GM19452 (cell line): Measurements from ENCODE around the gene ADAMTS2.

Experiments used
- ATAC-seq: cut with Tn5 transposase; IDR thresholded peaks from one replicate; pipeline ENCODE4 v1.9.1; 2021; ENCODE audit not compliant: unreplicated experiment

The ADAMTS2 gene

GRCh38 chr5:179151286-179152118 lies 193.8 kb downstream of the ADAMTS2 start:
- ATAC-seq, result no peak

- no peak for ATAC-seq
Measured at GRCh38 chr5:179150011-179150410, 195.2 kb downstream of the ADAMTS2 start.

GRCh38 chr5:179149278-179149677 lies 196.0 kb downstream of the ADAMTS2 start:
- no peak for ATAC-seq

GRCh38 chr5:179148703-179149170 lies 196.5 kb downstream of the ADAMTS2 start:
- ATAC-seq, result no peak

- ATAC-seq, result no peak
Measured at GRCh38 chr5:179147991-179148702, 197.1 kb downstream of the ADAMTS2 start.

GRCh38 chr5:179146277-179146676 lies 199.0 kb downstream of the ADAMTS2 start:
- no peak for ATAC-seq

GRCh38 chr5:179143446-179143845 lies 201.8 kb downstream of the ADAMTS2 start:
- no peak for ATAC-seq

GRCh38 chr5:179142434-179143198 lies 202.6 kb downstream of the ADAMTS2 start:
- no peak for ATAC-seq

GRCh38 chr5:179141867-179142266 lies 203.4 kb downstream of the ADAMTS2 start:
- no peak for ATAC-seq

GRCh38 chr5:179140293-179140692 lies 205.0 kb downstream of the ADAMTS2 start:
- no peak for ATAC-seq

GRCh38 chr5:179139936-179140235 lies 205.4 kb downstream of the ADAMTS2 start:
- ATAC-seq, result no peak

GRCh38 chr5:179139111-179139935 lies 205.9 kb downstream of the ADAMTS2 start:
- ATAC-seq, result no peak

- no peak for ATAC-seq
Measured at GRCh38 chr5:179138568-179138925, 206.7 kb downstream of the ADAMTS2 start.

GRCh38 chr5:179137643-179138567 lies 207.4 kb downstream of the ADAMTS2 start:
- no peak for ATAC-seq

- ATAC-seq, result no peak
Measured at GRCh38 chr5:179137016-179137642, 208.1 kb downstream of the ADAMTS2 start.

GRCh38 chr5:179135441-179136215 lies 209.6 kb downstream of the ADAMTS2 start:
- no peak for ATAC-seq

GRCh38 chr5:179135006-179135405 lies 210.3 kb downstream of the ADAMTS2 start:
- no peak for ATAC-seq

- no peak for ATAC-seq
Measured at GRCh38 chr5:179134511-179134910, 210.8 kb downstream of the ADAMTS2 start.
